GF-D8 (cell line): ENCODE data around the gene TSKS.
"Not testable (repeated sequence)": the region's sequence is repeated elsewhere in the genome, so short reads cannot be mapped to it uniquely, and the experiment has no call there.

Source experiments
- DNase-seq: peaks from one replicate; lab custom pipeline; 2025; lab: John Stamatoyannopoulos, UW

Gene TSKS

GRCh38 chr19:49766930-49767299 lies 3.8 kb upstream of the TSKS start, which contains the start of gene AP2A1:
Gene AP2A1, plus strand, starts transcription at chr19:49767001. Its CDS starts 133 bp downstream, at chr19:49767134.
- no peak for DNase-seq

- peak; percentile 99 for DNase-seq
These were observed 3.2 kb upstream of the TSKS start for GRCh38 chr19:49766007-49766929.

DNA sequence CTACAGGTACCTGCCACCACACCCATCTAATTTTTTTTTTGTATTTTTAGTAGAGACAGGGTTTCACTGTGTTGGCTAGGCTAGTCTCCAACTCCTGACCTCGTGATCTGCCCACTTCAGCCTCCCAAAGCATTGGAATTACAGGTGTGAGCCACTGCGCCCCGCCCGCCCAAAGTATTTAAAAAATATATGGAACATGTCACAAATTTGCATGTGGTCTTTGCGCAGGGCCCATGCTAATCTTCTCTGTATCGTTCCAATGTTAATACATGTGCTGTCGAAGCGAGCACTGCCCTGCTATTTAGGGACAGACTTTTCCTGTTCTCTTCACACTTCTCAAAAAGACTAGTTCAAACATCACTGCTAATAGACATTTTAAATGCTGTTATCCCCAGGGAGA lies 1.2 kb upstream of the TSKS start:
- DNase-seq = no peak

GRCh38 chr19:49761625-49762311 lies 1.3 kb downstream of the TSKS start:
- no peak for DNase-seq

GRCh38 chr19:49761249-49761624 lies 1.9 kb downstream of the TSKS start:
- no peak for DNase-seq

- DNase-seq = no peak
These were observed 4.8 kb downstream of the TSKS start for GRCh38 chr19:49758292-49758691.

- no peak for DNase-seq
These were observed 7.2 kb downstream of the TSKS start for GRCh38 chr19:49755956-49756355.

DNA sequence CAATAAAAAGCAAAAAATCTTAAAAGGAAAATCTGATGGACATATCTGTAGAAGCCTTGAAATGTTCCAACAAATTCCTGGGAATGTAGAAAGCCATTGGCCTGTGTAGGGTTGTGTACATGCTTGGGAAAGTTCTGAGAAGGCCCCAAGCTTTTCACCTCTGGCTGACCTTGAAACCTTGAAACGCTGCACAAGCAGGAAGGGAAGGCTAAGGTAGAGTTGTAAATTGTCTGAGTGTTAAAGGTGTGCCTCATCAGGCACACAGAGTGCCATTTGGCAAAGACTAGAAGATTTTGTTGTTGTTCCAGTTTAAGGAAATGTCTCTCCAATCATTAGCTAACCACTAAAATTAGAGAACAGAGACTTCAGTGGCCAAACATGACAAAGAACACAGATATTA lies 10.4 kb downstream of the TSKS start:
- no peak for DNase-seq

DNA sequence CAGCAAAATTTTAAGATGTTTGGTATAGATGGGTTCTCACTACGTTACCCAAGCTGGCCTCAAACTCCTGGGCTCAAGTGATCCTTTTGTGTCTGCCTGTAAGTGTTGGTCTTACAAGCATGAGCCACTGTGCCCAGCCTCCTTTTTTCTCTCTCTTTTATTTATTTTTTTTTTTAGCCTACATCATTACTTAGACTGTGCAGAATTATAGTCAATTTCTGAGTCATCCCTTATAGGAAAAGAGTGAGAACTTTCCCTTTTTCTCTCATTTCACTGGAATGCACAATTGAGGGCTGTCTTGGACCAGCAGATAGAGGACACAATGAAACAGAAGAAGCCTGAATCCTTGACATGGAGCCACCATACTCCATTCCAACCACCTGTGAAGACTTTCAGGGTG lies 13.3 kb downstream of the TSKS start:
- no peak for DNase-seq

DNA sequence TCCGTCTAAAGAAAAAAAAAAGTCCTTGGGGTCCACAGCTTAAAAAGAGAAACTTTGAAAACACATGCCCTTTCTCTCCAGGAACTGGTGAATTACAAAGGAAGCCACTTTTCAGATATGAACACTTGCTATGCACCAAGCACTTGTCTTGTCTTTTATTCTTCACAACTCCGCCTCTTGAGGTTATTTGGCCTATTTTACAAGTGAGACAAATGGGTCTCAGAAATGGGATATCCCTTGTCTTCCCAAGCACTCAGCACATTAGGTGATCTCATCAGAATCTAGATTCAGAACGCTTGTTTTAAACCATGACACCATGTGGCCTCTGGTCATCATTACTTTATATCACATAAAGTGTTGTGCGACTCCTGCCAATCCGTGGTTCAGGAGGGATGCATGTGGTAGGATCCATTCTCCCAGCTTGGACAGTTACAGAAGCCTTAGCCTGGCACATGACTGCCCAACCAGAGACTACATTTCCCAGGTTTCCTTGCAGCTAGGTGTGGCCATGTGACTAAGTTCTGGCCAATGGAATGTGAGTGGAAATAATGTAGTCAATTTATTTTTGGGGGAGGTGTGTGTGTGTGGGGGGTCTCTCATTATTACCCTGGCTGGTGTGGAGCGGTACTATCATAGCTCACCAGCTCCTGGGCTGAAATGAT lies 13.9 kb downstream of the TSKS start:
- no peak for DNase-seq

- no peak for DNase-seq
These were observed 16.7 kb downstream of the TSKS start for GRCh38 chr19:49746206-49746958.

- DNase-seq = no peak
These were observed 18.1 kb downstream of the TSKS start for GRCh38 chr19:49744946-49745381.

DNA sequence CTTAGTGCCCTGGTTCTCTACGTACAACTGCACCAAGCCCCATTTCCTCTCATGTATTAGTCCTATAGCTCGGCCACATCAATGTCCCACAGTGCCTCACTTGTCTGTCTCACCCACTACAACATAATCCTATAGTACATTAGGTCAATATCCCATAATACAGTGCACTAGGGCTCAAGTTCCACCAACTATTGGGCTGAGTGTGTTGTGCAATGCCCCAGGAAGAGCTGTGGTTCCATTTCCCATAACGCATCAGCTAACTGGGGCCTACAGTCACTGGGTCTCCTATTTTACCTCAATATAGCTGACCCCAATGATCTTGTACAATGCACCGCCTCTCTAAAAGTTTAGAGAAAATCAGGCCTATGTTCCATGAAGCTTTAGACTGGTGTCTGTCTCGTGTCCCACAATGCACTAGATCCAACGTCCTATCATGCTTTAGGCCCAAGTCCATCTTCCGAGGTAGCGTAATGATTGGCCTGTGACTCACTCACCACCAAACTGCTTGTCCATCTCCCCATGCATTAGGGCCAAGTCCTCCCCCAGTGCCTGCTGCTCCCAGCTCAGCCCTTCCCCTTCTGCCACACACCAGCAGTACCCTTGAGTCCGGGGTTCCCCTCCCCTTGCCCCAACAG lies 21.8 kb downstream of the TSKS start:
- DNase-seq = peak; percentile 2

DNA sequence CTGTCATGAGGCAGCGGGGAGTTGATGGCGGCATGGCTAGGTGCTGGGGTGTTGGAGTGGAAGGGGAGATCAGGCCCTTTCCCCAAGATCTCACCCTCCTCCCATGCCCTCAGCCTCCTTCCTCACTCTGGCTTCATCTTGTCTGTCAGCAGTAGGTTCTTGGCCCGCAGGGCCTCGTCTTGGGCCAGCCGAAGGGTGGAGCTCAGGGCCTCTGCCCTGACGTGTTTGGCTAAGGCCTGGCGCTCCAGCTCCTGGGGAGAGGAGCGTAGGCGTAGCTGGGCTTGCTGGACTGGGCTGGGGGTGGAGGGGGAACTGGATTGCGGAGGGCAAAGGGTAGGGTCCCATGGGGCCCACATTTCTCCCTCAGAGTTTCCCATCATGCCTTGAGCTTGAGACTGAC lies 23.2 kb downstream of the TSKS start:
- no peak for DNase-seq

DNA sequence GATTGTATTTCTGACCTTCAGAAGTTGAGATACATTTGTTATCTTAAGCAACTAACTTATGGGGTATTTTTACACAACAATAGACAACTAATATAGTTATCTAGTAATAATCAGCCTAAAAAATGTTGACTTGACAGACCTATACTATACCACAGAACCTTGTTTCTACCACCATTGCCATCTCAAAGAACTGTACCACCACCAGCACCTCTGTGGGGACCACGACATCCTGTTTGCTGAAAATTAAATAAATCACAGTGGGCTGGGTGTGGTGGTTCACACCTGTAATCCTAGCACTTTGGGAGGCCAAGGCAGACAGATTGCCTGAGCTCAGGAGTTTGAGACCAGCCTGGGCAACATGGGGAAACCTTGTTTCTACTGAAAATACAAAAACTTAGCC lies 24.0 kb downstream of the TSKS start:
- DNase-seq = no peak

- DNase-seq = no peak
These were observed 24.8 kb downstream of the TSKS start for GRCh38 chr19:49738268-49738667.

GRCh38 chr19:49730166-49730565 lies 32.9 kb downstream of the TSKS start:
- DNase-seq = no peak

DNA sequence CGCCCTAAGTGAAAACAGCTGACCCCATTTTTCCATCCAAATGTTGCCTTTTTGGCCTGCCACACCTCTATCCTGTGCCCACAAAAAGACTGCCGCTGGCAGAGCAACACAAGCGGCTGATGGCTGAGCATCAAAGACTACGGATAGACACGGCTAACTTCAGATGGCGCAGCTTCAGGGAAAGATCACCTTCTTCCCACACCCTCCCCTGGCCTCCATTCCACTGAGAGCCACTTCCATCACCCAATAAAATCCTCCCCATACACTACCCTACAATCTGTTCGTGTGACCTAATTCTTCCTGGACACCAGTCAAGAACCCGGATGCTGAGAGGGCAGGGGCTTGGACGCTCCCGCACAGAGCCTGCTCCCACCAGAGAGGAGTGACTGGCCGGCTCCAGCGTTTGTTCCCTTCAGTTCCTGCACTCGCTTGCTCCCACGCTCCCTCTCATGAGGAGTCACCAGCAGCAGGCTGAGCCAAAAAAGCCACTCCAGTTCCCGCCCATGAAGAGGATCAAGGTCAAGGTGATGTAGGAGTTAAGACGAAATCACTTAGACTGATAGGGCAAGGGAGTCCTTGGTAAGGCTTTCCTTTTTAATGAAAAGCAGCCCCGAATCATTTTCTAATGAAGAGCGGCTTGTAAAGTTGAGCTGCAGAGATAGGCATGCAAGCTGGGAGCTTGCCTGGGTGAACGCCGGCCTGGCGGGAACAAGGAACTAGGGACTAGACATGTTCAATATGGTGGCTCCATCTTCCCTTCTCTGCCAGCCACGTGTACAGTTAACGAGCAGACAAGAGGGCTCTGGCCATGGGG lies 35.7 kb downstream of the TSKS start:
- DNase-seq = no peak

- DNase-seq = not testable (repeated sequence)
These were observed 43.7 kb downstream of the TSKS start for GRCh38 chr19:49719420-49719819.

DNA sequence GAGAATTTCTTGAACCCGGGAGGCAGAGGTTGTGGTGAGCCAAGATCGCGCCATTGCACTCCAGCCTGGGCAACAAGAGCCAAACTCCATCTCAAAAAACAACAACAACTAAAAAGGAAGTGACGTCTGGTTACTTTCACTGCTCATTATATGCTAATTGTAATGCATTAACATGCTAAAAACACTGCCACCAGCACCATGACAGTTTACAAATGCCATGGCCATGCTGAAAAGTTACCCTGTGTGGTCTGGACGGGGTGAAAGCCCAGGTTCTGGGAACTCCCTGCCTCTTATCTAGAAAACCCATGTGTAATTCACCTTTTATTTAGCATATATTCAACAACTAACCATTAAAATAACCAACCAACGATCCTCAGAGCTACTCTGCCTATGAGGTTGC lies 44.1 kb downstream of the TSKS start:
- DNase-seq = no peak

- DNase-seq = no peak
These were observed 44.6 kb downstream of the TSKS start for GRCh38 chr19:49718511-49718910.
